ENCODE measurements around the gene LIPG.

LIPG gene

DNA sequence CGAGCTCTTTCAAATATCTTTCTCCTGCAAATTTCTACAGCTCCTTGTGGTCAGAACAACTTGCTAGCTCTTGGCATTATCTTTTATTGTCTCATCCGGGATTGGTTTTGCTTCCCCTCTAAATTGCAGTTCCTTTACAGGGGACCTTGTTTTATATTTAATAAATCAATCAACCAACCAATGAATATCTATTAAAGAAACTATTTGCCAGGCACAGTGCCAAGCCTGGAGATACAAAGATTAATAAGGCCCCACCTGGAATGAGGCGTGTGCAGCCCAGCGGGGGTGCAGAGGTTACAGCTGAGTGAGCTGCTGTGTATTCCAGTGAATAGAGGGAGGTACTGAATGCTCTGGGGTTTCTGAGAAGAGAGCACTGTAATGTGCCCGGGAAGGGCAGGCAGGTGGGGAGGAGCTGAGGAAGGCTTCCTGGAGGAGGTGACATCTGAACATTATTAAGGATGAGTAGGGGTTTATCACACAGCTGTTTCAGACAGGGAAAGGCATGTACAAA is 51.8 kb downstream of the LIPG start:
- Histone ChIP-seq H3F3A (ENCODE audit: low read depth) (no peaks in the 10 kb centered on the region), H3K4me1 (ENCODE audit: insufficient read depth, low read length, poor library complexity, severe bottlenecking) (no peaks in the 10 kb centered on the region), H4K20me1 (ENCODE audit: insufficient read depth, low read length, poor library complexity, severe bottlenecking) (no peaks in the 10 kb centered on the region), H3K4me3 (ENCODE audit: low read length, poor library complexity, severe bottlenecking) (no peak overlapping the region), H3K9me2 (replicated peaks; ENCODE audit: low read depth, low read length) (no peaks in the 10 kb centered on the region), H3K9me3 (ENCODE audit: insufficient read depth, low read depth, low read length) (no peaks in the 10 kb centered on the region), H3K4me2 (ENCODE audit: low read depth, low read length, poor library complexity, severe bottlenecking) (no peak overlapping the region), H3K36me3 (ENCODE audit: insufficient read depth, low read length) (no peaks in the 10 kb centered on the region), H3K27me3 (ENCODE audit: insufficient read depth, low read length, poor library complexity, severe bottlenecking) (no peaks in the 10 kb centered on the region), H3K79me2 (ENCODE audit: insufficient read depth, low read length) (no peaks in the 10 kb centered on the region), H2AFZ (ENCODE audit: low read length) (no peak overlapping the region), H3K9ac (ENCODE audit: low read depth, low read length, poor library complexity, severe bottlenecking) (no peak overlapping the region)
- TF ChIP-seq, protein P1, sequence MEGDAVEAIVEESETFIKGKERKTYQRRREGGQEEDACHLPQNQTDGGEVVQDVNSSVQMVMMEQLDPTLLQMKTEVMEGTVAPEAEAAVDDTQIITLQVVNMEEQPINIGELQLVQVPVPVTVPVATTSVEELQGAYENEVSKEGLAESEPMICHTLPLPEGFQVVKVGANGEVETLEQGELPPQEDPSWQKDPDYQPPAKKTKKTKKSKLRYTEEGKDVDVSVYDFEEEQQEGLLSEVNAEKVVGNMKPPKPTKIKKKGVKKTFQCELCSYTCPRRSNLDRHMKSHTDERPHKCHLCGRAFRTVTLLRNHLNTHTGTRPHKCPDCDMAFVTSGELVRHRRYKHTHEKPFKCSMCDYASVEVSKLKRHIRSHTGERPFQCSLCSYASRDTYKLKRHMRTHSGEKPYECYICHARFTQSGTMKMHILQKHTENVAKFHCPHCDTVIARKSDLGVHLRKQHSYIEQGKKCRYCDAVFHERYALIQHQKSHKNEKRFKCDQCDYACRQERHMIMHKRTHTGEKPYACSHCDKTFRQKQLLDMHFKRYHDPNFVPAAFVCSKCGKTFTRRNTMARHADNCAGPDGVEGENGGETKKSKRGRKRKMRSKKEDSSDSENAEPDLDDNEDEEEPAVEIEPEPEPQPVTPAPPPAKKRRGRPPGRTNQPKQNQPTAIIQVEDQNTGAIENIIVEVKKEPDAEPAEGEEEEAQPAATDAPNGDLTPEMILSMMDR (conservative IDR thresholded peaks at IDR 0.05; ENCODE audit: low read length) = no peak
- TF ChIP-seq EZH2phosphoT487 (IDR thresholded peaks at IDR 0.05; ENCODE audit: borderline replicate concordance) = no peak

DNA sequence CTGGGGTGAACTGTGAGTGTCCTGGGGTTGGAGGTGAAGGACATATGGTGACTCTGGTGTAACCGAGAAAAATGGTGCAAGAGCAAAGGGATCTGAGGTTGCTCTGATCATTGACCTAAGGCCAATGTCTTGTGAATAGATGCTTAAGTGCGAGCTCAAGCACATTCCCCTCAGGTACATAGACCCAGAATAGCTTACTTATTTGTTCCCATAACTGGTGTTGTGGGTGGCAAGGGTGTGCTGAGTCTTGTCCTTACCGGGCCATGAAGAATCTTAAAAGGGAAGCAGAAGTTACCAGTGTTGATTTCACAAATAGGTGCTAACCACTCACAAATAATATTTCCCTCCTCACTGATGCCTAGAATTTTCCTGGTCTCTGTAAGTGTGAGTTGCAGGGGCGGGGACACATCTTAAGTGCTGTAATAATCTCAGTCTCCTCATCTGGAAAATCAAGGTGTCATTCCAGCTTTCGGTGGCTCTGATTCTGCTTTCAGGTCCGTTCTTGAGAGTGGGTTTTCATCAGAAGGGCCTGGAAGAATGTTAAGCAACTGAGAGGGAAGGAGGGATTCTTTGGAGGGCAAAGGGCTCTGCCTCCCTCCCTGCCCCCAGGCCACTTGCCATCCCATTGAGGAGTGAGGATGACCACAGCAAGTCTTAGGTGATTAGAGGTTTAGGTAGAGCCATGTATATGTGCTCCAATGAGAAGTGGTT is 54.9 kb downstream of the LIPG start:
- Histone ChIP-seq H3K27me3 (ENCODE audit: insufficient read depth, low read length, poor library complexity, severe bottlenecking) (no peaks in the 10 kb centered on the region), H3K9me2 (replicated peaks; ENCODE audit: low read depth, low read length) (no peaks in the 10 kb centered on the region), H3K9me3 (ENCODE audit: insufficient read depth, low read depth, low read length) (no peaks in the 10 kb centered on the region), H2AFZ (ENCODE audit: low read length) (no peak overlapping the region), H3K4me3 (ENCODE audit: low read length, poor library complexity, severe bottlenecking) (no peak overlapping the region), H4K20me1 (ENCODE audit: insufficient read depth, low read length, poor library complexity, severe bottlenecking) (no peaks in the 10 kb centered on the region), H3K36me3 (ENCODE audit: insufficient read depth, low read length) (no peaks in the 10 kb centered on the region), H3K9ac (ENCODE audit: low read depth, low read length, poor library complexity, severe bottlenecking) (no peak overlapping the region), H3K79me2 (ENCODE audit: insufficient read depth, low read length) (no peaks in the 10 kb centered on the region), H3K4me2 (ENCODE audit: low read depth, low read length, poor library complexity, severe bottlenecking) (no peak overlapping the region), H3F3A (ENCODE audit: low read depth) (no peaks in the 10 kb centered on the region), H3K4me1 (ENCODE audit: insufficient read depth, low read length, poor library complexity, severe bottlenecking) (peaks cover 7% of the 10 kb centered on the region)
- TF ChIP-seq EZH2phosphoT487 (IDR thresholded peaks at IDR 0.05; ENCODE audit: borderline replicate concordance) = no peak
- TF ChIP-seq, protein P1 (conservative IDR thresholded peaks at IDR 0.05; ENCODE audit: low read length) = no peak

DNA sequence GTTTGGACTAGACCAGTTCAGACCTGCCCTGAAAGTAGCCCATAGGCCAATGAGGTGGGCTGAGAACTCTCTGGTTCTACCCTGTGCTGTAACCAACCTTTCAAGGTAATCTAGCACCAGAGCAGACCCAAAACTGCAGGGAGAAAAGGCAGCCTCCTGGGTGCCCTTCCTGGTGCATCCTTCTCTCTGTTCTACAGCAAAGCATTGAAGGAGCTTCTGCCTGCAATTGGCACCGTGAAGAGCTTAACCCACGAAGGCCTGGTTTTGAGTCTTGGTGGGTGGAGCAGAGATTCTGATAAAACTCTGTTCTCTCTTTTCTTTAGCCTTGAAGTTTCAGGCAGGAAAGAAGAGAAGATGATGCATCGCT is 55.5 kb downstream of the LIPG start:
- Histone ChIP-seq H3K36me3 (ENCODE audit: insufficient read depth, low read length) (no peaks in the 10 kb centered on the region), H3K4me2 (ENCODE audit: low read depth, low read length, poor library complexity, severe bottlenecking) (no peak overlapping the region), H4K20me1 (ENCODE audit: insufficient read depth, low read length, poor library complexity, severe bottlenecking) (no peaks in the 10 kb centered on the region), H3K9ac (ENCODE audit: low read depth, low read length, poor library complexity, severe bottlenecking) (no peak overlapping the region), H3F3A (ENCODE audit: low read depth) (no peaks in the 10 kb centered on the region), H3K79me2 (ENCODE audit: insufficient read depth, low read length) (no peaks in the 10 kb centered on the region), H3K27me3 (ENCODE audit: insufficient read depth, low read length, poor library complexity, severe bottlenecking) (no peaks in the 10 kb centered on the region), H2AFZ (ENCODE audit: low read length) (no peak overlapping the region), H3K4me3 (ENCODE audit: low read length, poor library complexity, severe bottlenecking) (no peak overlapping the region), H3K4me1 (ENCODE audit: insufficient read depth, low read length, poor library complexity, severe bottlenecking) (peaks cover 11% of the 10 kb centered on the region), H3K9me3 (ENCODE audit: insufficient read depth, low read depth, low read length) (no peaks in the 10 kb centered on the region), H3K9me2 (replicated peaks; ENCODE audit: low read depth, low read length) (no peaks in the 10 kb centered on the region)
- TF ChIP-seq, protein P1 (conservative IDR thresholded peaks at IDR 0.05; ENCODE audit: low read length) = no peak
- no peak for TF ChIP-seq EZH2phosphoT487 (IDR thresholded peaks at IDR 0.05; ENCODE audit: borderline replicate concordance)
